ENCODE results near the gene ASCL5. TPM values are rescaled to one million over a fixed set of nuclear protein-coding genes. Genes with fewer than 3 reads are reported as not detected.

The ASCL5 gene
- total and polyA plus RNA-seq, 10 of the 15 experiments (the other 5 are each of a cell fraction or from before 2014, with no cell fraction given) = 0.04 TPM; not detected in 9

DNA sequence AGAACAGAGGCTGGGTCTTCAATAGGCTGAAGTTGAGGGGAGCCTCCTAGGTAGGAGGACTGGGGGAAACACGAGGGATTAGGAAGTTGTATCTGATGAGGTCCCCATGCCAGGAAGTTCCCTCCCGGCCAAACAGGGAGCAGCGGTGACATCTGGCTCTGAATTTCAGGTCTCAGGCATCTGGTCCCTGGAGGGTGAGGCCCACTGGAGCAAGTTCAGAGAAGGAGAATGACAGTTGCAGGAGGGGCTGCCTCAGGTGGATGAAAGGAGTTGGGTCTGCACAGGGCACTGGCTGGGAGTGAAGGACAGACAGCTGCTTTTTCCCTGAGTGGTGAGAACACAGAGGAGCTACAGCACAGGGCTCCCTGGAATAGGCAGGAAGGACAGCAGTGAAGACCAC is 18.1 kb upstream of the ASCL5 start:
- no peak overlapping the region for H3K27ac ChIP-seq (ENCODE audit: control insufficient read depth, insufficient read depth)
- TF ChIP-seq FOXK2 (IDR thresholded peaks at IDR 0.05) = no peak
- H3K9ac ChIP-seq (ENCODE audit: control insufficient read depth, insufficient read depth, low read length) = no peak overlapping the region
- no peaks in the 10 kb centered on the region for H3K4me1 ChIP-seq (ENCODE audit: control insufficient read depth, insufficient read depth, low read length)
- no peaks in the 10 kb centered on the region for H3K79me2 ChIP-seq (ENCODE audit: control insufficient read depth, insufficient read depth, low read length)
- RAD21 ChIA-PET (ENCODE audit: unreplicated experiment) = no interaction called here
- H3K27me3 ChIP-seq (replicated peaks in 1 of 2; ENCODE audit: control insufficient read depth in 2 of 2, insufficient read depth in 2 of 2, low read length in 1 of 2) = no peaks in the 10 kb centered on the region
- in situ Hi-C loops (cut with MboI) = no loop called here
- no peaks in the 10 kb centered on the region for H3K9me3 ChIP-seq (replicated peaks; ENCODE audit: control insufficient read depth, insufficient read depth, low read length)
- WGBS (ENCODE audit: insufficient coverage, insufficient replicate concordance, low lambda C conversion rate, missing lambda C conversion rate) = 97% methylated on average over 3 of the region's 3 CpGs
- POLR2A ChIA-PET = no interaction called here
- ATAC-seq (no peak), FAIRE-seq (no peak), DNase-seq (ENCODE audit: low read depth, low spot score) (no peak)
- BruUV-seq (replicated peaks) = no TSS peak
- no peaks in the 10 kb centered on the region; the same call in 1 of the 2 replicates for H4K20me1 ChIP-seq (ENCODE audit: control insufficient read depth, insufficient read depth)
- SMC1A ChIA-PET (ENCODE audit: uncharacterized antibody, unreplicated experiment) = no interaction called here
- H3K36me3 ChIP-seq (ENCODE audit: control insufficient read depth in 2 of 2, insufficient read depth in 2 of 2, low read length in 1 of 2) = peaks cover 4% of the 10 kb centered on the region in 2 experiments; a peak in 3 of 4 replicates
- no peak overlapping the region for H3K4me2 ChIP-seq (ENCODE audit: control insufficient read depth, insufficient read depth)
- intact Hi-C loops (cut with micrococcal nuclease; ENCODE audit: unreplicated experiment) = no loop called here
- no peak overlapping the region for H3K4me3 ChIP-seq
- no peak overlapping the region for H2AFZ ChIP-seq (ENCODE audit: control insufficient read depth, low read depth, low read length)
- CTCF ChIA-PET = no interaction called here

DNA sequence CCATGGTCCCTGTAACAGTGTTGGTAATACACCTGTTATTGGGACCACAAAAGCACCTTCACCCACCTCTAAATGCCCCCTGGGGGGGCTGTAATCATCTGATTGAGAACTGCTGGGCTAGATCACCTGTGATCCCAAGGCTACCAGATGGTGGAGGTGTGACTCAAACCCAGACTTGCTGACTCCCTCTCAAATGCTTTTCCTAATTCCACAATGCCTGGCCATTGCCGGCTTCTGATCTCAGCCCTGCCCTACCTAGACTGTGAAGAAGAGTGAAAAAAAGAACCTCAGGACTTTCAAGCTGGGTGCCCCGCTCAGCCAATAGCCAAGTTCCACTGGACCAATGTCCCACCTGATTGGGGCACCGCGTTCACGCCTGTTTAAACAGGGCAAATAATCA is 17.7 kb upstream of the ASCL5 start:
- H3K36me3 ChIP-seq (ENCODE audit: control insufficient read depth in 2 of 2, insufficient read depth in 2 of 2, low read length in 1 of 2) = peaks cover 4% of the 10 kb centered on the region in 2 experiments; a peak in 3 of 4 replicates
- H3K9me3 ChIP-seq (replicated peaks; ENCODE audit: control insufficient read depth, insufficient read depth, low read length) = no peaks in the 10 kb centered on the region
- TF ChIP-seq EGR1 (IDR thresholded peaks at IDR 0.05; ENCODE audit: borderline replicate concordance in 1 of 2, low read depth in 2 of 2, low read length in 2 of 2) (no peak), TCF3 (IDR thresholded peaks at IDR 0.05; ENCODE audit: borderline replicate concordance, insufficient read depth, low read depth, low read length) (no peak)
- RAD21 ChIA-PET (ENCODE audit: unreplicated experiment) = no interaction called here
- CTCF ChIA-PET = no interaction called here
- no peaks in the 10 kb centered on the region; the same call in 1 of the 2 replicates for H4K20me1 ChIP-seq (ENCODE audit: control insufficient read depth, insufficient read depth)
- no peak overlapping the region for H3K9ac ChIP-seq (ENCODE audit: control insufficient read depth, insufficient read depth, low read length)
- SMC1A ChIA-PET (ENCODE audit: uncharacterized antibody, unreplicated experiment) = no interaction called here
- POLR2A ChIA-PET = no interaction called here
- H3K79me2 ChIP-seq (ENCODE audit: control insufficient read depth, insufficient read depth, low read length) = no peaks in the 10 kb centered on the region
- no peak overlapping the region for H3K27ac ChIP-seq (ENCODE audit: control insufficient read depth, insufficient read depth)
- WGBS (ENCODE audit: insufficient coverage, insufficient replicate concordance, low lambda C conversion rate, missing lambda C conversion rate) = 81% methylated on average over 5 of the region's 5 CpGs
- intact Hi-C loops (cut with micrococcal nuclease; ENCODE audit: unreplicated experiment) = no loop called here
- no peaks in the 10 kb centered on the region for H3K27me3 ChIP-seq (replicated peaks in 1 of 2; ENCODE audit: control insufficient read depth in 2 of 2, insufficient read depth in 2 of 2, low read length in 1 of 2)
- H2AFZ ChIP-seq (ENCODE audit: control insufficient read depth, low read depth, low read length) = no peak overlapping the region
- no peaks in the 10 kb centered on the region for H3K4me1 ChIP-seq (ENCODE audit: control insufficient read depth, insufficient read depth, low read length)
- no peak overlapping the region for H3K4me3 ChIP-seq
- in situ Hi-C loops (cut with MboI) = no loop called here
- H3K4me2 ChIP-seq (ENCODE audit: control insufficient read depth, insufficient read depth) = no peak overlapping the region
- ATAC-seq (no peak), DNase-seq (ENCODE audit: low read depth, low spot score) (no peak), FAIRE-seq (no peak)
- no TSS peak for BruUV-seq (replicated peaks)
